Retinal pigment epithelial cell (primary cell): ENCODE data around the gene CRYAB.

Source experiments
- DNase-seq: peaks from one replicate; pipeline ENCODE4 v3.0.0-alpha.2; 2010; ENCODE audit warnings: low read depth
- H3K4me3 ChIP-seq: 2 replicates; pipeline ENCODE4 v1.5.1; 2011; ENCODE audit warnings: mild to moderate bottlenecking, low read length, control low read depth, moderate library complexity
- CTCF ChIP-seq: conservative IDR thresholded peaks from 2 replicates; pipeline ENCODE4 v1.5.1; 2011; ENCODE audit warnings: low read depth, low read length, control low read depth, inconsistent platforms

Gene CRYAB, protein sequence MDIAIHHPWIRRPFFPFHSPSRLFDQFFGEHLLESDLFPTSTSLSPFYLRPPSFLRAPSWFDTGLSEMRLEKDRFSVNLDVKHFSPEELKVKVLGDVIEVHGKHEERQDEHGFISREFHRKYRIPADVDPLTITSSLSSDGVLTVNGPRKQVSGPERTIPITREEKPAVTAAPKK

GRCh38 chr11:111911563-111912401 lies at the start of gene CRYAB:
Gene CRYAB, minus strand, starts transcription at chr11:111911770. Its CDS starts 46 bp downstream, at chr11:111911724.
- TF ChIP-seq CTCF, result no peak
- DNase-seq, result peak; percentile 99
- H3K4me3 ChIP-seq, result peak within 1 kb of the TSS; percentile 41

DNA sequence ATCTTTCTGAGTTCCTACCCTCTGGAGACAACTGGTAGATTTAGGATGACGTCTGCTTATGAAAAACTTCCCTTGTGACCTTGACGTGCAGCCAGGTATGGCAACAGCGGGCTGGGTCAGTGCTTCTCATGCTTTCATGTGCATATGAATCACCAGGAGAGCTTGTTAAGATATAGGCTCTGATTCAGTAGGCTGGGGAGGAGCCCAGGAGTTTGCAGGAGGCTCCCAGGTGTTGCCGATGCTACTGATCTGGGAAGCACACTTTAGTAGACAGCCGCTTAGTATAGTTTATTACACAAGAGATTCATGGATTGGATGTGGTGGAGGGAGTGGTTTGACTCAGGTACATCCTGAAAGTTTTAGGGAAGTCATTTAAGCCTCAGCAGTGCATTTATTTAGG lies 49.3 kb upstream of the CRYAB start:
- no peak for TF ChIP-seq CTCF
- peak; percentile 88 for DNase-seq
- H3K4me3 ChIP-seq, result no peak overlapping the region

- H3K4me3 ChIP-seq, result no peak overlapping the region
- no peak for DNase-seq
- TF ChIP-seq CTCF, result no peak
These were observed 46.3 kb upstream of the CRYAB start for GRCh38 chr11:111957663-111958444.

- no peak for TF ChIP-seq CTCF
- no peak overlapping the region for H3K4me3 ChIP-seq
- DNase-seq, result no peak
These were observed 42.6 kb upstream of the CRYAB start for GRCh38 chr11:111954154-111954553.

DNA sequence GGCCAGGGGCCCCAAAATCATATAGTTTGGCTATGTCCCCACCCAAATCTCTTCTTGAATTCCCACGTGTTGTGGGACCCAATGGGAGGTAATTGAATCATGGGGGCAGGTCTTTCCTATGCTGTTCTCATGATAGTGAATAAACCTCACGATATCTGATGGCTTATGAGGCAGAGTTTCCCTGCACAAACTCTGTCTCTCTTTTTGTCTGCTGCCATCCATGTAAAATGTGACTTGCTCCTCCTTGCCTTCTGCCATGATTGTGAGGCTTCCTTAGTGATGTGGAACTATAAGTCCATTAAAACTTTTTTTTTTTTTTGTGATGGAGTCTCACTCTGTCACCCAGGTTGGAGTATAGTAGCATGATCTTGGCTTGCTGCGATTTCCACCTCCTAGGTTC lies 40.0 kb upstream of the CRYAB start:
- TF ChIP-seq CTCF, result no peak
- H3K4me3 ChIP-seq, result no peak overlapping the region
- no peak for DNase-seq

- no peak for TF ChIP-seq CTCF
- no peak for DNase-seq
- no peak overlapping the region for H3K4me3 ChIP-seq
These were observed 38.2 kb upstream of the CRYAB start for GRCh38 chr11:111949519-111950426.
